Dendritic cell treated with granulocyte-macrophage colony-stimulating factor and Interleukin-4, amounts not matched to agents 40 ng/mL and 50 ng/mL, for 4 days (primary cell): Measurements from ENCODE around the gene CPS1.

Experiments
- H3K27ac Mint-ChIP-seq: one replicate; pipeline ENCODE4 v1.8.0; 2022; ENCODE audit warnings: mild to moderate bottlenecking, mixed read lengths
- H3K27me3 Mint-ChIP-seq: one replicate; pipeline ENCODE4 v1.8.0; 2022; ENCODE audit warnings: mild to moderate bottlenecking, mixed read lengths
- H3K36me3 Mint-ChIP-seq: one replicate; pipeline ENCODE4 v1.8.0; 2022; ENCODE audit warnings: low read depth, mixed read lengths
- H3K4me1 Mint-ChIP-seq: one replicate; pipeline ENCODE4 v1.8.0; 2022; ENCODE audit warnings: low read depth, mixed read lengths
- H3K4me3 Mint-ChIP-seq: one replicate; pipeline ENCODE4 v1.8.0; 2022; ENCODE audit warnings: mild to moderate bottlenecking, moderate library complexity, mixed read lengths
- H3K9me3 Mint-ChIP-seq: one replicate; pipeline ENCODE4 v1.8.0; 2022; ENCODE audit warnings: mixed read lengths
- intact Hi-C: fragments of 100-400 bp; cut with micrococcal nuclease; formaldehyde crosslinking; loops from one replicate; pipeline ENCODE4 v1.15.0; 2022

CPS1 gene

DNA sequence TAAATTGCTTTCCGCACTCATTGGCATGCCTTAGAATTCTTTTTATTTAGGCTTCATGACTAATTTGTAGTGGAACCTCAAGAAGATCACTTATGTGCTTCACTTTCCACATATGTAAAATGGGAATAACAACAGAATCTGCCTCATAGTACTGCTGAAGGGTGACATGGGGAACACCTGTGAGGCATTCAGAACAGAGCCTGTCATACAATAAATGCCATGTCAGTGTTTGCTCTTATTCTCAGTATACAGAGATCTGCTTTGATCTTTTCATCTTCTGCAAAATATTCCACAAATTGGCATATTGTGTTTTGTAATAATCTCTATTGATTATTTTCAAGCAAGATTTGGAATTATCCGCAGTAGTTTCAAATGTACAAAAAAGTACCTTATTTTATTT lies 17.4 kb upstream of the CPS1 start:
- no peaks in the 10 kb centered on the region for H3K9me3 Mint-ChIP-seq
- H3K27ac Mint-ChIP-seq, result no peak overlapping the region
- no peaks in the 10 kb centered on the region for H3K36me3 Mint-ChIP-seq
- no peaks in the 10 kb centered on the region for H3K4me1 Mint-ChIP-seq
- intact Hi-C loops, result no loop called here
- H3K27me3 Mint-ChIP-seq, result no peaks in the 10 kb centered on the region
- no peak overlapping the region for H3K4me3 Mint-ChIP-seq

DNA sequence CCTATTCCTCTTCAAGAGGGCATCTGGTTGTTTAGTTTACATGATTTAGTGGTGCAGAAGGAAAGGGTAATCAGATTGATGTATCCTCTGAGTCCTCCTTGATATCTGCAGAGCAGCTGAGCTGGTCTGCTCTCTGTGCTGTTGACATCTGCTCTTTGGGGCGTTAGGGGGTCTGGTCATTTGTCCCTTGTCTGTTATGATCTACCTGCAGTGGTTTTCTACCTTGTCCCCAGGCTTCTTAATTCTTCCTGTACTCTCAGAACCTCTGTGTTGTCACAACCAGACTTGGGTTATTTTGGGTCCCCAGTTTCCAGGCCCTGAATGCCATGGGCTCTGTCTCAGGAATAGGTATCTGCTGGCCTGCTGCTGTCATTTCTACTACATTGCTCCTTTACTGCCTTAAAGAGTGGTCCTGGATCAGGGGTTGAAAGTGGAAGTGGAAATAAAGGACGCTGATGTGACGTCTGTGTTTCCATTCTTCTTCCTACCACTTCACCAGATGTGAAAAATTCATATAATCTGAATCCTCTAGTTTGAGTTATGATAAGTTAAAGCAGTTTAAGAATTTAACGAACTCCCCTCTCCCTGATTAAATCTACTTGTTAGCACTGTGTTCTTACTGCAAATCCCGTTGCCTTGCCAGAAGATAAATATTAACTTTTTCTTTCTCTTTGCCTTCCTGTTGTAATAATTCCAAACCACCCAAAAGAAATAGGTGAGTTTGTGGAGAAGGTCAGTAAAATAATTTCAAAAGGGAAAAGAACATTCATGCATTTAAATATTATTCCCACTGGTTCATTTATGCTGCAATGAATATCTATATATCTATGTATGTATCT lies 16.6 kb upstream of the CPS1 start:
- H3K36me3 Mint-ChIP-seq, result no peaks in the 10 kb centered on the region
- H3K9me3 Mint-ChIP-seq, result no peaks in the 10 kb centered on the region
- no peak overlapping the region for H3K27ac Mint-ChIP-seq
- no peak overlapping the region for H3K4me3 Mint-ChIP-seq
- H3K4me1 Mint-ChIP-seq, result no peaks in the 10 kb centered on the region
- intact Hi-C loops, result no loop called here
- no peaks in the 10 kb centered on the region for H3K27me3 Mint-ChIP-seq

DNA sequence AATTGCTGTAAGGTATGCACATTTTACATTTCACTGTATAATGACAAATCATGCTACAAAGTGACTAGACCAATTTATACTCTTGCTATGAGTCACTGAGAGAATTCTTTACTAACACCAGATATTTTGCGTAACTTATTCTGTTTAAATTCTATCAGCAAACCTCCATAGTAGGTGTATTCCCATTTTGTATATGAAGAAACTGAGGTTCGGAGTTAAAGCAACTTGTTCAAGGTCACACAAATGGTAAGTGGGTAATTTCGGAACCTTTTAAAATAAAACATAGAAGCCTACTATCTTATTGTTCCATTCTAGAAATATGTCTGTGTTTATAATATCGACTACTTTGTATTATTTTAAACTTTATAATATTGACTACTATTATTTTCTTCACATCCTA lies 15.9 kb upstream of the CPS1 start:
- H3K27me3 Mint-ChIP-seq, result no peaks in the 10 kb centered on the region
- H3K4me1 Mint-ChIP-seq, result no peaks in the 10 kb centered on the region
- no peaks in the 10 kb centered on the region for H3K36me3 Mint-ChIP-seq
- H3K9me3 Mint-ChIP-seq, result no peaks in the 10 kb centered on the region
- intact Hi-C loops, result no loop called here
- H3K27ac Mint-ChIP-seq, result no peak overlapping the region
- H3K4me3 Mint-ChIP-seq, result no peak overlapping the region

DNA sequence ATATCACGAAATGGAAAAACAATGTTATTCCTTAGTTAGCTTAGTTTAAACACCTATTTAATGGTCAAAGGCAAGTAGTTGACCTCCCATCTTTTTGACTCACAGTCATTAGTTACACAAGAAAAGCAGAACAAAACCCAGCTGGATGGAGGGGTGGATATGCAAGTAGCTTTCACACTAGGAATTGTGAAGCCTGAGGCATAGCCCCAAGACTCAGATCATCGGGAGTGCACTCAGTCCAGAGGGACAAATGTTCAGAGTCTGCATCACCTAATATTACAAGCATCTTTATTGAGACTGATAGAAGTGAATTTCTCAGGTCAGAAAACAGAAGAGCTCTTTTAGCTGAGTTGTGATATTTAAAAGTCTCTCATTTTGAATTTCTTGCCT lies 15.5 kb upstream of the CPS1 start:
- Mint-ChIP-seq H3K4me3 (no peak overlapping the region), H3K36me3 (no peaks in the 10 kb centered on the region), H3K27me3 (no peaks in the 10 kb centered on the region), H3K4me1 (no peaks in the 10 kb centered on the region), H3K27ac (no peak overlapping the region), H3K9me3 (no peaks in the 10 kb centered on the region)
- intact Hi-C loops, result no loop called here

DNA sequence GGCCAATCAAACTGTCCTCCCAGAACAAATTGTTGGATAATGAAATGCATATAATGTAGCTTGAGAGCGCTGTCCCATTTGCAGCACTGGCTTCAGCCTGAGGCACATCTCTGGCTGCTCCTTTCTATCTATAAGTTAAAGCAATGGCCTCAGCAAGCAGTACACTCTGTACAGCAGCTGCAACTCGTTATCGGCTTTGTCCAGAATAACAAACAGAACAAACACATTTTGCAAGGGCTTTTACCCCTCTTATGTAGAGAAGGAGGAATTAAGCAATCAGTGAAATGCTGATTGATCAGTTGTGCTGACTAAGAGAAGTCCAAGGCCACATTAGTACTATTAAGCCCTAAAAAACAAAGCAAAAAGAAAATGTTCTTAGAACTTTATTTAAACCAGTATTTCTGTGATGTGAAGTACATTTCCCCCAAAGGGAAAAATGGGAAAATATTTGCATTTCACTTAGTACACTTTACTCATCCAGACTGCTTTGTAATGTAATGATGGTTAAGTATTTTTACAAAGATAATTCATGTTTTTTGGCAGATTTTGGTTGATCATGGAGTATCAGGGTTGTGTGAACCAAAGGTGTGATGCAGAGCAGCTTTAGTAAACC lies 15.0 kb upstream of the CPS1 start:
- intact Hi-C loops, result no loop called here
- no peak overlapping the region for H3K27ac Mint-ChIP-seq
- no peak overlapping the region for H3K4me3 Mint-ChIP-seq

DNA sequence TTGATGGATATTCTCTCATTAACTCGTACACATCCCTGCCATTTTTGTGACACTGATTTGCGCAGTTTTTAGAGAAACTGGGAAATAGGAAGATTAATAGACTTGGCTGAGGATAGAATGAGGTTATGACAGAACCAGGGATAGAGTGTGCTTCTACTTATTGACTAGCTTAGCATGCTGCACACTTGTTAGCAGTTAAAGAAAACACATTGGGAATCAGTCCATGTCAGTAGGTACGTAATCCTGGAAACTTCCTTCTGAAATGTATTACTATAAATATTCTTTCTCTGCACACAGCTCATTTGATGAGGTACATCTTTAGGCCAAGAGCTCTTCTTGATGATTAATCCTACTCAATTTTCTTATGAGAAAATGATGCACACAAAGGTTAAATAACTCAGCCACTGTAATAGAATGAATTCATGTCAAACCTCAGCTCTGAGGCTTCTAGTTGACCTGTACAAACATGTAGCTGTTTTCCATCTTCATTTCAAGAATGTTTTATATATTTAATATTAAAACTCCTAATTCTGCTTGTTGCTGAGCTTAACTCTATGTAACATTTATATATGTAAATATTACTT lies 12.3 kb upstream of the CPS1 start:
- intact Hi-C loops, result no loop called here
- Mint-ChIP-seq H3K36me3 (no peaks in the 10 kb centered on the region), H3K4me3 (no peak overlapping the region), H3K9me3 (no peaks in the 10 kb centered on the region), H3K4me1 (no peaks in the 10 kb centered on the region), H3K27ac (no peak overlapping the region), H3K27me3 (no peaks in the 10 kb centered on the region)

More for the DNA sequence above, 15.0 kb upstream of the CPS1 start:
- Mint-ChIP-seq H3K36me3 (no peaks in the 10 kb centered on the region), H3K4me1 (no peaks in the 10 kb centered on the region), H3K9me3 (no peaks in the 10 kb centered on the region), H3K27me3 (no peaks in the 10 kb centered on the region)

DNA sequence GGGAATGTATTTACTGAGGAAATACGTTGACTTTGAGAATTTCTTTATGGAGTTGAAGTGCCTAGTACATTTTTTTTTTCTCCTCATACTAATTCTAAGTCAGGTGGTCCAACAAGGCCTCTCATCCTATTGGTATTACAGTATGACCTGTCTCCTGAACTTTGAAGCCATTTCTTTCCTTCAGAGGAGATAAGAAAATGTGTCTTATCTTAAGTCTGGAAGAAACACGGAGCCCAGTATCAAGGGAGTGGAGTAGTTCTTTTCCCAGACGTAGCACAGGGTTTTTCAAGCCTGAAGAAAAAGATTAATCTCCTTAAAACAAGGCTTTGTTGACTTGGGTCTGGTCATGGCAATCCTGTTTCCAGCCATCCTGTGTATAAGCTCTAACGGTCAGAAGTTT lies 11.6 kb upstream of the CPS1 start:
- Mint-ChIP-seq H3K4me3 (no peak overlapping the region), H3K36me3 (no peaks in the 10 kb centered on the region), H3K9me3 (no peaks in the 10 kb centered on the region), H3K27me3 (no peaks in the 10 kb centered on the region), H3K27ac (no peak overlapping the region), H3K4me1 (no peaks in the 10 kb centered on the region)
- intact Hi-C loops, result no loop called here

DNA sequence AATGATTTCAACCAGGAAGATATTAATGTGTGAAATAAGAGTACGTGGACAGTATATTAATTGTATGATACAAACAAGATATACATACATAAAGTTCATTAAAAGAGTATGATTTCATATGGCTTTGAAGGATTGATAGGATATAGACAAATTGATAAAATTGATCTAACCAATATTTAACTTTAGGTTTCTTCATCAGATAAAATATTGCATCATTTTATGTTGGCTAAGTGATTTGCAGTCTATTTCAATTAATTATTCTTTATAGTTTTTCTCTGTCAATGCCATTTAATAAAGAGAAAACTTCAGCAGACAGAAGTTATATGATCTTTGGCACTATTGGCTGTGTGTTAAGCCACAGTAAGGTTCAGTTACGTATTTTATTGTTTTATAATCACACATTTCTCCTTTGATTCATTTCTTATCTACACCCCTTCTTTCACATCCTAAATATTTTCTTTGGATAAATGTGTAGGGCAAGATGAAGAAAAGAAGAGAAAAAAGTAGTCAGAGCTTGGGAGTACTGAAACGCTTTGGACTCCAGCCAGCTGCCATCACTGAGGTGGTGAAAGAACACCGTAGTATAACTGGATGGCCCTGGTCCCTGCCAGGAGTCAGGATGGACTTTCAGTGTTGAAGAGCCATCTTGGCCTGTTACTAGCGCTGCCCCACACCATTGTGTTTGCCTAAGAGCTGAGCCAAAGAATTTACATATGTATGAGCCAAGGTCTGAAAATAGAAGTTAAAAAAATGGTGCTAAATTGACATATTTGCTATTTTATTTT lies 9.8 kb upstream of the CPS1 start:
- H3K27ac Mint-ChIP-seq, result no peak overlapping the region
- no peaks in the 10 kb centered on the region for H3K36me3 Mint-ChIP-seq
- H3K4me3 Mint-ChIP-seq, result no peak overlapping the region
- H3K27me3 Mint-ChIP-seq, result no peaks in the 10 kb centered on the region
- no peaks in the 10 kb centered on the region for H3K4me1 Mint-ChIP-seq
- intact Hi-C loops, result no loop called here
- no peaks in the 10 kb centered on the region for H3K9me3 Mint-ChIP-seq

DNA sequence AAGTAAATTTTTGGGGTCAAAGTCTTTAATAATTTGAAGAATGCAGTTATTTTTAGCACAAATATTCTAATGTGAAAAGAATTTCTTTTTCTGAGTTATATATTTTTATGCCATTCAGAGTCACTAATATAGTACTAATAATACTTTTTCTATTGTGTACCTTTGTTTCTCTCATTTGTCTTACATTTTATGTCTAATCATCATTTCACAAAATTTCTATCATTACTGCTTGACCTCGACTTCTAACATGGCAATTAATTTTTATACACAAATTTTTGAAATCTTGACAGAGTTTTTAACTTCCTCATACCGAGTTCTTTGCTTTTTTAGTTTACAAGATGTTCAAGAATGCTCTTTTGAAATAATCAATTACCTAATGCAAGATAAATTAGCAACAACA lies 8.4 kb upstream of the CPS1 start:
- H3K9me3 Mint-ChIP-seq, result no peaks in the 10 kb centered on the region
- no peaks in the 10 kb centered on the region for H3K36me3 Mint-ChIP-seq
- no peaks in the 10 kb centered on the region for H3K4me1 Mint-ChIP-seq
- no peak overlapping the region for H3K27ac Mint-ChIP-seq
- H3K27me3 Mint-ChIP-seq, result no peaks in the 10 kb centered on the region
- intact Hi-C loops, result no loop called here
- H3K4me3 Mint-ChIP-seq, result no peak overlapping the region

DNA sequence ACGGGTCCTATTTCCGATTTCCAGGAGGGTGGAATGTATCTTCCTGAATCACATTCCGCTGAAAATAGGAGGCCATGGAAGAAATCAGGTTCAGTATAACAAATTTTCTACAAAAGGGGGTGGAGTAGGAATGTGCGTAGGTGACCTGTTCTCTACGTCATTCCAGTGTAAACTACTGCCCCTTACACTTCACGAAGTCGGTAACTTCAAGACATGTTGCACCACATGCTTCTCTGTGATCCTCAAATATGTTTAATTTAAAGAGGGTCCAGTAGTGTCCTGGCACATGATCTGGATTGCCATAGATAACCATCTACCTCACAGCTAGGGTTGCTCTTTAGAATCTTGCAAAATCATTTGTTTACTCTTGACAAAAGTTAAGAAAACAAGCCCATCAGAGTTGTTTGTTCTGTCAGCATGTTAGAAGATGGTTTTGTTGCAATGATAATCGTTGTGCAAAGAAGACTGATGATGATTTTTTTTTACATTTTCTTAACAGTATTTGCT lies 7.5 kb upstream of the CPS1 start:
- Mint-ChIP-seq H3K36me3 (no peaks in the 10 kb centered on the region), H3K27me3 (no peaks in the 10 kb centered on the region), H3K27ac (no peak overlapping the region), H3K4me1 (no peaks in the 10 kb centered on the region), H3K9me3 (no peaks in the 10 kb centered on the region), H3K4me3 (no peak overlapping the region)
- intact Hi-C loops, result no loop called here

DNA sequence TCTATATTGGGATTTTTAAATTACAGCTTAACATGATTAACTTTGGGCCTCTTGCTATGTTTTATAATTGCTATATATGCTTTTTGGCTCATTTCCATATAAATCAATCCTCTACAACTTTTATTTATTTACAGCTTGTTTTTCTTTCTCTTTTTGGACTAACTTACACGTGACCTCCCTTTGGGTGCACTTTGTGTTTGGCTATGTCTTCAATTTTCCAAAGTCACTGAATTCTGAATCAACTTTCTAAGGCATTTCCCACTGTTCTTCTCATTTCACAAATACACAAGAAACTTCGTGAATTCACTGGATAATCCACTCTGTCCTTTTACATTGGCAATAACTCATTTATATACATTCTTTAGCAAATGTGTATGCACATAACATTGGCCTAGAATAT lies 5.4 kb upstream of the CPS1 start:
- Mint-ChIP-seq H3K4me3 (no peak overlapping the region), H3K9me3 (no peaks in the 10 kb centered on the region)

DNA sequence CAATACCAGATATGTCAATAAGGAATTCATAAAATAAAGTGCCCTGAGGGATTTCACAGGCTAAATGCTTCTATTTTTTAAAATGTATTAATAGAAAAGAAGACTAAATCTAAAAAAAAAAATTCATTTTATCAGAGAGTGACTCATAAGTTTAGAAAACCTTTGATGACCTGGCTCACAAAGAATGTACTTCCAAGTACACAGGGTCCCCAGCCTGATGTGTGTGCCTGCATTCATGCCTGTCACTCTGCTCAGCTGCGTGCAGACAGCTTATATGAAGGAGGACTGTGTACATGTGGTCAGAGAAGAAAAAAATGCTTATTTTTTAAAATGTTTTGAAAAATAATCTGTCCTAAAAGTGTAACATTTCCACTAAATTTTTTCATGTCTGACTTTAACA lies 3.0 kb upstream of the CPS1 start:
- H3K9me3 Mint-ChIP-seq, result no peaks in the 10 kb centered on the region
- intact Hi-C loops, result no loop called here
- no peaks in the 10 kb centered on the region for H3K36me3 Mint-ChIP-seq
- no peaks in the 10 kb centered on the region for H3K27me3 Mint-ChIP-seq
- H3K4me3 Mint-ChIP-seq, result no peak overlapping the region
- no peak overlapping the region for H3K27ac Mint-ChIP-seq
- H3K4me1 Mint-ChIP-seq, result no peaks in the 10 kb centered on the region

More for the DNA sequence above, 5.4 kb upstream of the CPS1 start:
- Mint-ChIP-seq H3K4me1 (no peaks in the 10 kb centered on the region), H3K27ac (no peak overlapping the region), H3K36me3 (no peaks in the 10 kb centered on the region), H3K27me3 (no peaks in the 10 kb centered on the region)
- intact Hi-C loops, result no loop called here

DNA sequence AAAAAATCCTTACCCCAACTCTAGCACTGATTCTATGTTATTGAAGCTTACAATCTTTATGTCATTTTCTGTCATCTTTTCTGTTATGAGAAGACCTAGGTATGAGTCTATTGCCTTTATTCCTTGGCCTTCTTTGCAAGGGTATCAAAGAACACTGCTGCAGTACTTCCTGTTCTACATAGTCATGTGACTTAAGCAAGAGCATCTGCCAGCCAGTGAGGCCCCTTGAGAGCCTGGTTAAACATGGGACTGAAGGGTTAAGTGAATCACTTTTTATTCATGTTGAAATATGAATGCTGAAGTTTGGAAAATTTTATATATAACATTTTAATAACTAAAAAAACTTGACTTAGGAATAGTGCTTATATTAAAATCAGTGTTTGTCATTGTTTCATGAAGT lies 844 bp upstream of the CPS1 start:
- H3K27me3 Mint-ChIP-seq, result no peaks in the 10 kb centered on the region
- H3K9me3 Mint-ChIP-seq, result no peaks in the 10 kb centered on the region
- H3K36me3 Mint-ChIP-seq, result no peaks in the 10 kb centered on the region
- no peaks in the 10 kb centered on the region for H3K4me1 Mint-ChIP-seq
- intact Hi-C loops, result no loop called here
- H3K4me3 Mint-ChIP-seq, result no peak overlapping the region
- H3K27ac Mint-ChIP-seq, result no peak overlapping the region

DNA sequence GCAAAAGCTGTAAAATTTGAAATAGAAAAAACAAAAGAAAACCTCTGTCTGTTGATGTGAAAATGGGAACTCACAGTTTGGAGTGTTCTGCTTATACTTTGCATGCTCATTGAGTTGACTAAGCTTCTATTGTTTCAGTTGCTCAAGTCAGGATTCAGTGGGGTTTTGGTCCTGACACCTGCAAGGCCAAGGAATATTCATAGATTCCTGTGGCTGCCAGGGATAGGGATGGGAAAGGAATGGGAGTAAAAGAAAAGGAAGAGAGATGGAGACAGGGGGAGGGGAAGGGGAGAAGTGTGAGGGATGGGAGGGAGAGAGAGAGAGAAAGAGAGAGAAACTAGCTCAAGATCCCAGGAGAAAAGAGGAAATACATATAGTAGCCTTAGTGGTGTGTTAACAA lies 1.3 kb downstream of the CPS1 start:
- intact Hi-C loops, result no loop called here
- Mint-ChIP-seq H3K27ac (no peak overlapping the region), H3K27me3 (no peaks in the 10 kb centered on the region), H3K4me1 (no peaks in the 10 kb centered on the region), H3K4me3 (no peak overlapping the region), H3K36me3 (no peaks in the 10 kb centered on the region), H3K9me3 (no peaks in the 10 kb centered on the region)
